SK-N-MC (cell line): Measurements from ENCODE around the gene KRT76.

ENCODE experiments used
- EZH2 ChIP-seq: fragments of 200-600 bp; sonication (generic); IDR thresholded peaks from one replicate; pipeline ENCODE4 v1.6.1; 2017; ENCODE audit warnings: antibody characterized with exemption
- POLR2AphosphoS5 ChIP-seq: IDR thresholded peaks from 2 replicates; pipeline ENCODE4 v1.6.1; 2012; ENCODE audit warnings: mild to moderate bottlenecking, low read depth, low read length, borderline replicate concordance

GRCh38 chr12:52821826-52822660 is 44.9 kb upstream of the KRT76 start:
- no peak for TF ChIP-seq POLR2AphosphoS5
- no peak for TF ChIP-seq EZH2
